T-helper 1 cell treated with Interleukin-12 subunit alpha and Interleukin-12 subunit beta and Interleukin-4 antibody, amounts not matched to agents 30 μg/mL and 1 μg/mL, for 36 hours (primary cell): ENCODE data around the gene COA1.
"Not testable (repeated sequence)": the region's sequence is repeated elsewhere in the genome, so short reads cannot be mapped to it uniquely, and the experiment has no call there.

Experiments
- H3K27ac Mint-ChIP-seq: one replicate; pipeline ENCODE4 v1.8.0; 2021; ENCODE audit warnings: mild to moderate bottlenecking, mixed read lengths
- H3K27me3 Mint-ChIP-seq: one replicate; pipeline ENCODE4 v1.8.0; 2021; ENCODE audit warnings: low read depth, mixed read lengths
- H3K36me3 Mint-ChIP-seq: one replicate; pipeline ENCODE4 v1.8.0; 2021; ENCODE audit warnings: low read depth, mixed read lengths
- H3K4me1 Mint-ChIP-seq: one replicate; pipeline ENCODE4 v1.8.0; 2021; ENCODE audit warnings: low read depth, mixed read lengths
- H3K4me3 Mint-ChIP-seq: one replicate; pipeline ENCODE4 v1.8.0; 2021; ENCODE audit warnings: mild to moderate bottlenecking, moderate library complexity, mixed read lengths
- H3K9me3 Mint-ChIP-seq: one replicate; pipeline ENCODE4 v1.8.0; 2021; ENCODE audit warnings: mixed read lengths

COA1 gene

DNA sequence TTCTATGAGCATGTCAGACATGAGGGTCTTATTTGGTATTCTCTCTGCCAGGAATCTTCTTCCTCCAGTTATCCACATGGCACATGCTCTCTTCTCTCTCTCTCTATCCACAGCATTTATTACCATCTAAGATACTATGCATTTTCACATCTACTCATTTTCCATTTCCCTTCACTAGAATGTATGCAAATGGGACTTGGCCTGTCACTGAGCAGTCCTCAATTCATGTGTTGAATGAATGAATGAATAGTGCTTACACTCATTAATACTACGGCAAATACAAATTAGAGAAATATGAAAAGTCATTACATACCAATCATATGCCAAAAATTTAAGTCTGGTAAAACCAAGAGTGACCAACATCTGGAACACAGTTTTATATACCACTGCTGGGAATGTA is 34.0 kb downstream of the COA1 start:
- Mint-ChIP-seq H3K9me3 (no peaks in the 10 kb centered on the region), H3K4me1 (peaks cover 17% of the 10 kb centered on the region), H3K4me3 (no peak overlapping the region), H3K27ac (no peak overlapping the region), H3K36me3 (no peaks in the 10 kb centered on the region), H3K27me3 (no peaks in the 10 kb centered on the region)

DNA sequence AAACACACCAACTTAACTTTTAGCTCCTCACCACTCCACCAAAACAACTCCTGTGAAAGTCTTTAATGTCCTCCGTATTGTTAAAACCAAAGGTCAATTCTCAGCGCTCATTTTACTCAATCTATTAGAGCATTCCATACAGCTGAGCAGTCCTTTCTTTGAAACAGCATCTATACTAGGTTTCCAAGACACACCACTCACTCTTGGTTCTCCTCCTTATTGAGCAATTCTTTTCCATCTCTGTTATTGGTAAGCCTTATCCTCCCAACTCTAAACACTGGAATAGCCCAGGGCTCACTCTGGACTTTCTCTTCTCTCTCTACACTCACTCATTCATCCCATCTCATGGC is 34.9 kb downstream of the COA1 start:
- Mint-ChIP-seq H3K4me1 (peaks cover 15% of the 10 kb centered on the region), H3K4me3 (no peak overlapping the region), H3K27me3 (no peaks in the 10 kb centered on the region), H3K36me3 (no peaks in the 10 kb centered on the region), H3K9me3 (no peaks in the 10 kb centered on the region), H3K27ac (no peak overlapping the region)

GRCh38 chr7:43693687-43694398 is 35.5 kb downstream of the COA1 start:
- peaks cover 19% of the 10 kb centered on the region for H3K4me1 Mint-ChIP-seq
- no peaks in the 10 kb centered on the region for H3K27me3 Mint-ChIP-seq
- H3K4me3 Mint-ChIP-seq: no peak overlapping the region
- H3K36me3 Mint-ChIP-seq: peaks cover under 1% of the 10 kb centered on the region
- no peak overlapping the region for H3K27ac Mint-ChIP-seq
- H3K9me3 Mint-ChIP-seq: no peaks in the 10 kb centered on the region

DNA sequence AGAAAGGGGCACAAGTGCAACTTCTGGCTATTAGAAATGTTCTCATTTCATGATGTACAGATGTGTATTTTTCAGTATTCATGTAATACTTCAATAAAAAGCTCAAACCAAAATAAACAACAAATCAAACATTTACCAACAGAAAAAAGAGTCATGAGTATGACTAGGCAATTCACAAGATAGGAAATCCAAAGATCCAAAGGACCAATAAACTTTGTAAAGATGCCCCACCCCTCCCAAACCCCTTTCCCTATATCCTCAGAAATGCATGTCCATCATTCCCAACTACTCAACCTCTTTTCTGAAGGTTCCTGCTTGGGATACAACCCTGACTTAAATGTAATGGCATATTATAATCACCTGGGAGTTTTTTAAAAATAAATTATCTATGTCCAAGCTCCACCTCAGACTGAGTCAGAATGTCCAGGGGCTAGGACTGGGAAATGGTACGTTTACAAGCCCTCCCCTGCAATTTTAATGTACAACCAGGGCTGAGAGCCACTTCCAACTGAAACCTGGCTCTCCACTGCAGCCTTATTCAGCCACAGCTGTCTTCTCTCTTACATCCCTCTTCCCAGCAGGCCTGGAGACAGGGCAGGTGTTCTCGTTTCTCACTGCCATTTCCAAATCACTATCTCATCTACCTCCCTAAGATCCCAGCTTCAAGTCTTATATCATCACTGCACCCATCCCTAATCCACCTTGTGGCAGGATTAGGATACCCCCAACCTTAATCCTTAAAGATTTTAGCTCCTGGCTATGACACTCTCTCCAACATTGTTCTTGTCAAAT is 36.5 kb downstream of the COA1 start:
- H3K36me3 Mint-ChIP-seq: peaks cover 8% of the 10 kb centered on the region
- H3K27ac Mint-ChIP-seq: no peak overlapping the region
- H3K27me3 Mint-ChIP-seq: no peaks in the 10 kb centered on the region
- no peak overlapping the region for H3K4me3 Mint-ChIP-seq
- peaks cover 3% of the 10 kb centered on the region for H3K9me3 Mint-ChIP-seq
- H3K4me1 Mint-ChIP-seq: peaks cover 18% of the 10 kb centered on the region

DNA sequence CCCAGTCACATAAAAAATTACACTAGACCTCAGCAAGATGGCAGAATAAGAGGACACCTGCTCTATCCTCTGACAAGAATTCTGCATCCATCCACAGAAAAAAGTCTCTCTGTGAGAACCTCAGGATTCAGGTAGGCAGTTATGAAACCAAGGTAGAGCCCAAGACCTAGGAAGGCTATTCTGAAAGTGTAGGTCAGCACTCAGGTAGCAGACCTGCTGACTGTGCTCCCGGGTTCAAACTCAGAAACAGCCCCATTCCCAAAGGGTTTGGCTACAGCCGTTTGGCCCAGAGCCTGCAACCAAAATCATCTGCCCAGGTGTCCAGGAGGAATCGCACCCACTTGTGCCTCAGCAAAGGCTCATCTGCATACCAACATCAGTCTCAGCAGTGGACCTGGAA is 37.7 kb downstream of the COA1 start:
- peaks cover 12% of the 10 kb centered on the region for H3K36me3 Mint-ChIP-seq
- H3K27me3 Mint-ChIP-seq: no peaks in the 10 kb centered on the region
- peaks cover 17% of the 10 kb centered on the region for H3K4me1 Mint-ChIP-seq
- H3K9me3 Mint-ChIP-seq: peaks cover 7% of the 10 kb centered on the region
- H3K27ac Mint-ChIP-seq: no peak overlapping the region
- H3K4me3 Mint-ChIP-seq: no peak overlapping the region

DNA sequence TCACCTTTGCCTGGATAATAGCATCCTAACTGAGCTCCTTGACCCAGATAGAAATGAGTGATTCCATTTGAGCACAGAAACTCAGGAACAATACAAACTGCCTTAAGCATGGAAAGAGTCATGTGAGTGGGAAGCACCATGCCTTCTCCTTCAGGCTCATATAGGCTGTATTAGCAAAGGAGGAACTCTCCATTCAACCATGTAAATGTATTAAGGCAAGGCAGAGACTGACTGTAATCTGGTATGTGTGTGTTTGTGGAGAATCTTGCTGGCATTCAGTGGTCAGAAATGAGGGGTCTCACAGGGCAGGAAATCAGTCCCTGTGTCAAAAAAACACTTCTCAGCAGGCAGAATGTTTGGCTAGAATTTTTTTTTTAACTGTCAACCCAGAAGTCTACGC is 40.2 kb downstream of the COA1 start:
- no peak overlapping the region for H3K4me3 Mint-ChIP-seq
- no peaks in the 10 kb centered on the region for H3K27me3 Mint-ChIP-seq
- no peak overlapping the region for H3K27ac Mint-ChIP-seq
- peaks cover 7% of the 10 kb centered on the region for H3K9me3 Mint-ChIP-seq
- H3K4me1 Mint-ChIP-seq: peaks cover 21% of the 10 kb centered on the region
- H3K36me3 Mint-ChIP-seq: peaks cover 14% of the 10 kb centered on the region

- not testable (repeated sequence) for H3K27me3 Mint-ChIP-seq, H3K4me3 Mint-ChIP-seq, H3K9me3 Mint-ChIP-seq, H3K27ac Mint-ChIP-seq
- Mint-ChIP-seq H3K36me3 (peaks cover 14% of the 10 kb centered on the region), H3K4me1 (peaks cover 23% of the 10 kb centered on the region)
These were observed 41.5 kb downstream of the COA1 start for GRCh38 chr7:43687866-43688265.

DNA sequence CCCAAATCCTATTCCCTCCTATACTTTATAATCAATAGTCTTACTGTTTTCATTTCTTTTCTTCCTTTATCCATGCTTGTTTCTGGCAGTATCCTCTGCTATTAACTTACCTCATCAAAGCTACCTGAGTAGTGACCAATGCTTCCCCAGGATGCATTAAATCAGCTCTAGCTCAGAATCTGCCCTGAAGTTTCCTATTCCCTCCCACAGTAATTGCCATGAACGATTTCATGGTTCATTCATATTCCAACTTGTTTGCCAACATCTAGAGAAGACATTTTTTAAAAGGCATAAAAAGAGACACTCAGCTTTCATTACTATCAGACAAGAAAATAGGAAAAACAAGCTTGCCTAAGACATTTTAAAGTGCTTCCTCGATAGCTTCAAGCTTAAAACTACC is 42.3 kb downstream of the COA1 start:
- H3K27me3 Mint-ChIP-seq: no peaks in the 10 kb centered on the region
- H3K9me3 Mint-ChIP-seq: peaks cover 7% of the 10 kb centered on the region
- peaks cover 16% of the 10 kb centered on the region for H3K36me3 Mint-ChIP-seq
- H3K27ac Mint-ChIP-seq: no peak overlapping the region
- H3K4me3 Mint-ChIP-seq: no peak overlapping the region
- H3K4me1 Mint-ChIP-seq: peaks cover 25% of the 10 kb centered on the region

DNA sequence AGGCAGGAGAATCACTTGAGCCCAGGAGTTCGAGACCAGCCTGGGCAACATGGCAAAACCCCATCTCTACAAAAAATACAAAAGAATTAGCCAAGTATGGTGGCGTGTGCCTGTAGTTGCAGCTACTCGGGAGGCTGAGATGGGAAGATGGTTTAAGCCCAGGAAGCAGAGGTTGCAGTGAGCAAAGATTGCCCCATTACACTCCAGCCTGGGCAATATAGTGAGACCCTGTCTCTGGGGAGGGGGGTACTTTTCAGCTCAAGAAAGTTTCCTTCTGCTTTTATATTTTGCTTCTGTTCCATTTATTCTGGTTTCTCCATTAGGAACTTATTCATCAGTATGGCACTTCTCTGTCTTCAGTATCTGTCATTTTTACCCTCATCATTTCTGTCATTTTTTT is 48.6 kb downstream of the COA1 start:
- Mint-ChIP-seq H3K36me3 (peaks cover 9% of the 10 kb centered on the region), H3K4me3 (no peak overlapping the region), H3K27me3 (no peaks in the 10 kb centered on the region), H3K4me1 (peaks cover 38% of the 10 kb centered on the region), H3K27ac (no peak overlapping the region), H3K9me3 (peaks cover 4% of the 10 kb centered on the region)

DNA sequence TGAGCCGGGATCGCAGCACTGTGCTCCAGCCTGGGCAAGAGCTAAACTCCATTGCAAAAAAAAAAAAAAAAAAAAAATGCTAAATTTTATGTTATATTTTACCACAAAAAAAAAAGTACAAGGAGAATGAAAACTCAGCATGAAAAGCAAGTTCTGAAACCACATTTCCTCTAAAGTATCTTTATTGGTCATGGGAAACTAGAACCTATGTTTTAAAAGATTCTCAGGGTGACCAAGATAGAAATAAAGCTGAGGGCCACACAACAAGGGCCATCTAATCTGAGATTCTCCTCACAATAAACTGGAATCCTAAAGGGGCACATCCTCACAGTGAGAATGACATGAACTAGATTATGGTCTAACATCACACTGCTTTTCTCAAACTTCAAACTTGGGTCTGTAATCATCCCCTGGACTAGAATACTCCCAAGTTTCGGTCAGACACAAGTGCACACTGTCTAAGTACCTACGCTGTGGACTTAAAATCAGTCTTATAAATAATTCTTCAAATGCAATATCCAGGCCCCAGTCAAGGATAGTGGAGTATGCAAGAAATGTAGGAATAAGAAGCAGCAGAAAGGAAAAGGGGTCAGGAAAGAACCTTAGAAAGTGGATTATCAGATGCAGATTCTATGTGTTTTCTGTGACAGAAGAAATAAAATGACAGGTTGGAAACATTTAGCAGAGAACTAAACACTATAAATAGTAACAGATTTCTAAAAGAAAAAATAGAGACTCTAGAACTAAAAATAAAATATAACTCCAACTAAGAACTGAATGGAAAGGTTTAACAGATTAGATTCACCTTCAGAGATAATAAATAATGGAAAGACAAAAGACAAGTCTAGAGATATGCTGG is 49.9 kb downstream of the COA1 start:
- Mint-ChIP-seq H3K4me1 (peaks cover 36% of the 10 kb centered on the region), H3K4me3 (no peak overlapping the region), H3K36me3 (peaks cover 9% of the 10 kb centered on the region), H3K27me3 (no peaks in the 10 kb centered on the region), H3K9me3 (peaks cover 4% of the 10 kb centered on the region), H3K27ac (peak overlapping the region; percentile 22)

DNA sequence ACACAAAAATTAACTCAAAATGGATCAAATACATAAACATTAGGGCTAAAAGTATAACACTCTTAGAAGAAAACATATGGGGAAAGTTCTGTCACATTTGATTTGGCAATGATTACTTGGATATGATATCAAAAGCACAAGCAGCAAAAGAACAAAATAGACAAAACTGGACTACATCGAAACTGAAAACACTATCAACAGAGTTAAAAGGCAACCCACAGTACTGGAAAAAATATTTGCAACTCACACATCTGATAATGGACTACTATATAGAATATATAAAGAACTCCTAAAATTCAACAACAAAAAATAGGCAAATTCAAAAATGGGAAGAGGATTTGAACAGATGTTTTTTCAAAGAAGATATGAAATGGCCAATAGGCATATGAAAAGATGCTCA is 51.0 kb downstream of the COA1 start:
- Mint-ChIP-seq H3K9me3 (peaks cover 7% of the 10 kb centered on the region), H3K4me3 (peak overlapping the region; percentile 21), H3K27ac (no peak overlapping the region), H3K27me3 (no peaks in the 10 kb centered on the region), H3K4me1 (peaks cover 39% of the 10 kb centered on the region), H3K36me3 (peaks cover 12% of the 10 kb centered on the region)

DNA sequence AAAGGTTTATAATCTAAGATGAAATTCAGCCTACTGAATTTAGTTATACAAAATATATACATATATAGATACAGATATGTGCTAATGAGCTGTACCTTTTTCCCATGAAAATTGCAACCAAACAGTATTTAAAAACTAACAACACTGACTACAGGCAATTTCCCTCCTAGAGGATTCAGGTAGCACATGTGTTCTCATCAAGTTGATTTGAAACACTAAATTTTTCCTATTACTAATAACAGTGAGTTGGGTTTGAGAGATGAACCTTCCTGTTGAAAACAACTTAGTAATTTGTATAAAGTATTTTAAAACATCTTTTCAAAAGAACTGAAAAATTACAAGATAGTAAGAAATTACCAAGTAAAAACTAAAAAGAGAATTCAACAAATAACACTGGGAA is 51.5 kb downstream of the COA1 start:
- Mint-ChIP-seq H3K27ac (no peak overlapping the region), H3K4me1 (peaks cover 40% of the 10 kb centered on the region), H3K9me3 (peaks cover 10% of the 10 kb centered on the region), H3K4me3 (no peak overlapping the region), H3K36me3 (peaks cover 15% of the 10 kb centered on the region), H3K27me3 (no peaks in the 10 kb centered on the region)

GRCh38 chr7:43674559-43675436 is 54.5 kb downstream of the COA1 start:
- H3K4me3 Mint-ChIP-seq: no peak overlapping the region
- peaks cover 41% of the 10 kb centered on the region for H3K4me1 Mint-ChIP-seq
- no peak overlapping the region for H3K27ac Mint-ChIP-seq
- no peaks in the 10 kb centered on the region for H3K27me3 Mint-ChIP-seq
- H3K36me3 Mint-ChIP-seq: peaks cover 32% of the 10 kb centered on the region
- peaks cover 29% of the 10 kb centered on the region for H3K9me3 Mint-ChIP-seq
